HG03196 (cell line): ENCODE measurements around the gene ECE2.

Source experiments
- ATAC-seq: cut with Tn5 transposase; IDR thresholded peaks from one replicate; pipeline ENCODE4 v1.9.1; 2021; ENCODE audit not compliant: unreplicated experiment

The ECE2 gene

GRCh38 chr3:184240384-184241140 lies 35.3 kb upstream of the ECE2 start:
- no peak for ATAC-seq

GRCh38 chr3:184241141-184241446 lies 34.7 kb upstream of the ECE2 start:
- no peak for ATAC-seq

DNA sequence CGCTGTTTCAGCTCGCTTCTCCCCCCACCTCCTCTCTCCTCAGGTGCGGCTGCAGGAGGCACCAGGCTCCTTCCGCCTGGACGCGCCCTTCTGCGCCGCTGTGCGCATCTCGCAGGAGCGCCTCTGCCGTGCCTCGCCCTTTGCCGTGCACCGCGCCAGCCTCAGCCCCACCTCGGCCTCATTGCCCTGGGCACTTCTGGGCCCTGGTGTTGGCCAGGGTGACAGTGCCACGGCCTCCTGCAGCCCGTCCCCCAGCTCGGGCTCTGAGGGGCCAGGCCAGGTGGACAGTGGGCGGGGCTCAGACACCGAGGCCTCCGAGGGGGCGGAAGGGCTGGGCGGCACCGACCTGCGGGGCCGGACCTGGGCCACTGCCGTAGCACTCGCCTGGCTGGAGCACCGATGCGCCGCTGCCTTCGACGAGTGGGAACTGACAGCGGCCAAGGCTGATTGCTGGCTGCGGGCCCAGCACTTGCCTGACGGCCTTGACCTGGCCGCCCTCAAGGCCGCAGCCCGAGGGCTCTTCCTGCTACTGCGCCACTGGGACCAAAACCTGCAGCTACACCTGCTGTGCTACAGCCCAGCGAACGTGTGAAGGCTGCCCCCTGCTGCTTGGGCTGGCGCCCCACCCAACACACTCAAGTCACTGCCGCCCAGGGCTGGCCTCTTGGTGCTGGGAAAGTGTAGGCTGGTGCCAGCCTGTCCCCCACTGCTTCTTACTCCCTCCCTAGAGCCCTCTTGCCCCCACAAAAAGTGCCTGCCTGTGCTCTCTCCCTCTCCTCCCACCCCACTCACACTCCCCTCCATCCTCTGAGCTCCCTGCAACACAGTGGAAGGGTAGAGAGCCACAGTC lies 34.1 kb upstream of the ECE2 start:
- ATAC-seq: no peak

DNA sequence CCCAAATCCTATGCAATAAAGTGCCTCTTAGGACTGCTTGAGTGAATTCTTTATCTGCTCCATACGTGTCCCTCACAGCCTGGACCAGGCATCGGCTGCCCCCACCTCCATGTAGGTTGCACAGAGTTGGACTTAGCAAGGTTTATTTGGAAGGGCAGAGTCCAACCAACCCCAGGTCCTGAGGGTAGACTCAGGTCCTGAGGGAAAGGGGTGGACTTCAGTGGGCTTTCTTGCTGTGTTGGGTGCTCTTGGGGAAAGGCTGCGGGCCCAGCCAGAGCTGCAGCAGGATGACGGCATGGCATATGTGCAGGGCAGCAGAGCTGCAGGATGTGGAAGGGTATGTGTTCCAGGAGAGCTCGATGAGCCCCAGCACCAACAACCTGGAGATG lies 33.5 kb upstream of the ECE2 start:
- ATAC-seq: no peak

DNA sequence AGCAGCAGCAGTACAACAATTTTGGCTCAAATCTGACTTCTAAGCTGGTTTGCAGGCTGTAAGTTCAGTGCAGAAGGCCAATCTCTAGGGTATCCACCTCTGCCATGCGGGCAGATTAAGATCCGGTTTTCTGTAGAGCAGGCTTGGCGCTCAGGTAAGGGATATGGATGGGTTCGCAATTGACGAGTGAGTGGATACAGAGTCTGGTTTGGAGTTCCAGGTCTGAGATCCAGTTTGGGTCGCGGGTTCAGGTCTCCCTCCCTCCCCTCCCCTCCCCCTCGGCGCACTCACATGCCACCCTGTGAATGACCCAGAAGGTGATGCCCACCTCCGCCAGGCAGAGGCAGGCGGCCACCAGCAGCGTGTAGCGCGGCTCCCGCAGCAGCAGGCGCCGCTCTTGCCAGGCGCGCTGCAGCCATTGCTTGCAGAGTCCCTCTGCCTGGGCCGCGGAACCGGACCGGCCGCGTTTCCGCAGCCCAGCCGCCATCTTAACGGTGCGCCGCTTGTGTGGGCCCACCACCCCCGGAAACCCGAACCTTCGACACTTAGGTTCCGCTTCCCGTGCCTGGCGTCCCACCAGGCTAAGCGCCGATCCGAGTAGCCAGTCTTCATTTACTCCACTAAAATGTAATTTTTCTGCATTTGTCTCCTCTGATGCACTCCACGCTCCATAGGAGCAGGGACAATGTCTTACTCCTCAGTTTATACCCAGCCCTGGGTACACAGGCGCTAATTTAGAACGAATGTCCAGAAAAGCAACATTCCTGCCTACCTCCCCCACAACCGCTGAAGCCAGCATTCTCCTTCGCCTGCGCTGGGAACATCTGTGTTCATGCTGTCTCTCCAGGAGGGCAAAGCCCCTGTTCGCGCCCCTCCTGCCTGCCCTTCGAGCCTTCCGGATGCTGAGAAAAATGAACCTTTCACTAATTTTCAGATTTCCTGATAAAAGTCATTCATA lies 27.1 kb upstream of the ECE2 start, which contains the start of gene ALG3:
Gene ALG3, minus strand, starts transcription at position 509 of the 958 bp plus-strand sequence. Its CDS starts 22 bp downstream, at position 487.
- ATAC-seq: peak; percentile 47

DNA sequence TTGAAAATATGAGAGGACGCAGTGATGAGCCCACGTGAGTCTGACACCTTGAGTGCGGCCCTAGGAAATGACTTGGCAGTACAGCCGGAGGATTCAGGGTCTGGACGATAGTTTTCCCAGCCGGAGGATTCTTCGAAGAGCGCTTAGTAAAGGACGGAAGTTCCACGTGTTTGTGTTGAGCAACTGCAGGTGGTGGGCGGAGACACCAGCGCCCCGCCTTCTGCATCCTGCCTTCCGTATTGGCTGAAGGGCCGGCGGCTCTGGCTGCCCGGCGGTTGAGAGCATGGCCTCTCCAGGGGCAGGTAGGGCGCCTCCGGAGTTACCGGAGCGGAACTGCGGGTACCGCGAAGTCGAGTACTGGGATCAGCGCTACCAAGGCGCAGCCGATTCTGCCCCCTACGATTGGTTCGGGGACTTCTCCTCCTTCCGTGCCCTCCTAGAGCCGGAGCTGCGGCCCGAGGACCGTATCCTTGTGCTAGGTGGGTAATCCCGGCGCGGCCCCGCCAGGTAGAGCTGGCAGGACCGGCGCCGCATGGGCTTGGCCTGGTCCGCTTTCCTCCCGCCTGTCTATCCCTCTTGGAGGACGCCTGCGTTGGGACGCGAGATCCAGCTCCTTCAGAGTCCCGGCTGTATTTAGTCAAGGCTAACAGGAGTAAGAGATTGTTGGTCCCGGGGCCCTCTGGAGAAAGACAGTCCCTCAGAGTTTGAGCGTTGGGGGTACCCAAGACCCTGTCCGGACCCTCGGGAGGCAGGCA lies 26.2 kb upstream of the ECE2 start, which contains the start of gene EEF1AKMT4:
Gene EEF1AKMT4, plus strand, starts transcription at position 261 of the 755 bp plus-strand sequence. Its CDS starts 23 bp downstream, at position 284.
- ATAC-seq: peak; percentile 88

- peak; percentile 66 for ATAC-seq
Measured at GRCh38 chr3:184250167-184250828, 25.5 kb upstream of the ECE2 start.

DNA sequence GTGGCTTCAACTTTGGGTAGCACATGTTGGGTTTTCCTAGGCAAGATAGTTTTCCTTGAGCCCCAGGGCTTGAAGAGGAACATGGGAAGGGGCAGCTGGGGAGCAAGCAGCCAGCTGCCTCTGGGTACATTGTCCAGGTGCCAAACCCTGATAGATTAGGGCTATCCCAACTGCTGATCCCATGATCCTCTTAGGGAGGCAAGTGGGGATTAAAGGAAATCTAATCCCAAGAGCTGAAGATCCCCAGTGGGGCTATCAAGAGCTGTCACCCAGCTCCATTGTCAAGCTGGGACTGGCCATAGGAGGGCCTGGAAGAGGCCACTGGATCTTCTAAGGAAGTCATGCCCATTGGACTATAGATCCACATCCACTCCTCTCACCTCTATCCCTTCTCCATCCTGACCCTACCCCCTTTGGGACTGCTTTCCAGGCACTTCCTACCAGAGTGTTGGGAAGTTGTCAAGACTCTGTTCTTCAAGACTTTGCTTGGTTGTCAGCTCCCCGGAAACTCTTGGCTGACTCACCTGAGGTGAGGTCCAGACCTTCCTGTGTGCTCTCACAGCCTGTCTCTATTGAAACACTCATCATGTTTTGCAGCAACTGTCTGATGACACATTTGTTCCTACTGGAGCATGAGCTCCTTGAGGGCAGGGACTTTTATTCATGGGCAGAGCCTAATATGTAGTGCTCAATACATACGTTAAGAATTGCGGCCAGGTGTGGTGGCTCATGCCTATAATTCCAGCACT lies 20.4 kb upstream of the ECE2 start:
- no peak for ATAC-seq

DNA sequence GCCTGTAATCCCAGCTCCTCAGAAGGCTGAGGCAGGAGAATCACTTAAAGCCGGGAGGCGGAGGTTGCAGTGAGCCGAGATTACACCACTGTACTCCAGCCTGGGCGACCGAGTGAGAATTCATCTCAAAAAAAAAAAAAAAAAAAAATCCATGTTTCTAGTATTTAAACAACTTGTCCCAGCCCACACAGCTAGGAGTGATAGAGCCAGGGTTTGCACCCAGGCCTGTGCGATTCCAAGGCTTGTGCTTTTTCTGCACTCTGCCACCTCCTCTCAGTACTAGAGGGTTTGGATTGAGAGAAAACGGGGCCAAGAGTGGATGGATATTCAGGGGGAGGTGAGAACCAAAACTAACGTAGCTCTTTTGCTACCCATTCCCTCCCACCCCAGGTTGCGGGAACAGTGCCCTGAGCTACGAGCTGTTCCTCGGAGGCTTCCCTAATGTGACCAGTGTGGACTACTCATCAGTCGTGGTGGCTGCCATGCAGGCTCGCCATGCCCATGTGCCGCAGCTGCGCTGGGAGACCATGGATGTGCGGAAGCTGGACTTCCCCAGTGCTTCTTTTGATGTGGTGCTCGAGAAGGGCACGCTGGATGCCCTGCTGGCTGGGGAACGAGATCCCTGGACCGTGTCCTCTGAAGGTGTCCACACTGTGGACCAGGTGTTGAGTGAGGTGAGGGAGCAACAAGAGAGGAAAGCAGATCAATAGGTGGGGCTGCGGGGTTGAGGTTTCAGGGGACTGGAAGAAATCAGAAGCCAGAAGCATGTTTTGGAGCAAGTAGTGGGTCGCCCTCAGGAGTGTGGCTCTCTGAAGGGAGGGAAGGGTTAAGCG lies 18.5 kb upstream of the ECE2 start:
- ATAC-seq: no peak

GRCh38 chr3:184258926-184259325 lies 16.9 kb upstream of the ECE2 start:
- ATAC-seq: no peak

- ATAC-seq: no peak
Measured at GRCh38 chr3:184259396-184259877, 16.4 kb upstream of the ECE2 start.

- ATAC-seq: no peak
Measured at GRCh38 chr3:184259878-184260723, 15.7 kb upstream of the ECE2 start.

DNA sequence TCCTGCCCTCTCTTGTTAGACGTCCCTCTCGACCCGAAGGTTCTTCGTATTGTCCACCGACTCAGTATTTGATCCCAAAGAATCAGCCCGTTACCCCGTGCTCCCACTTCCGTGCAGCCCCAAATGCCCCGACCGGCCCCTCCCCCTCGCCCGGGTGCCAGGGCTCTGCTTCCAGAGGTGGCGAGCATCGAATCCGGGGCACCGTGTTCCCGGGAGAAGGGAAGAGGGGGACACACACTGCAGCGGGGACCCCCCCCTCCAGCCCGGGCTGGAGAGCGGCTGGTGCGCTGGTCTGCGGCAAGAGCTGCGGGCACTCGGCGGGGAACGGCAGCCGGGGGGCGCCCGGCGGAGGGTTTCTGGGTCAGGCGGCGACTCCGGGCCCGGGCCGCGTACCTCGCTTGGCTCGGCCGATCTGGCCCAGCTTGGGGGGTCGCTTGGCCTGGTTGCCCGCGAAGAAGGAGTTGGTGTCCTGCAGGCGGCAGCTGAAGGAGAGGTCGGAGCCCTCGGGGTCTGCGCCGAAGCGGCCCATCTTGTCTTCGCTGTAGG lies 15.0 kb upstream of the ECE2 start:
- no peak for ATAC-seq

GRCh38 chr3:184261270-184261853 lies 14.5 kb upstream of the ECE2 start, which contains the start of gene CAMK2N2:
Gene CAMK2N2, minus strand, starts transcription at chr3:184261553. Its CDS starts 268 bp downstream, at chr3:184261285.
- no peak for ATAC-seq

DNA sequence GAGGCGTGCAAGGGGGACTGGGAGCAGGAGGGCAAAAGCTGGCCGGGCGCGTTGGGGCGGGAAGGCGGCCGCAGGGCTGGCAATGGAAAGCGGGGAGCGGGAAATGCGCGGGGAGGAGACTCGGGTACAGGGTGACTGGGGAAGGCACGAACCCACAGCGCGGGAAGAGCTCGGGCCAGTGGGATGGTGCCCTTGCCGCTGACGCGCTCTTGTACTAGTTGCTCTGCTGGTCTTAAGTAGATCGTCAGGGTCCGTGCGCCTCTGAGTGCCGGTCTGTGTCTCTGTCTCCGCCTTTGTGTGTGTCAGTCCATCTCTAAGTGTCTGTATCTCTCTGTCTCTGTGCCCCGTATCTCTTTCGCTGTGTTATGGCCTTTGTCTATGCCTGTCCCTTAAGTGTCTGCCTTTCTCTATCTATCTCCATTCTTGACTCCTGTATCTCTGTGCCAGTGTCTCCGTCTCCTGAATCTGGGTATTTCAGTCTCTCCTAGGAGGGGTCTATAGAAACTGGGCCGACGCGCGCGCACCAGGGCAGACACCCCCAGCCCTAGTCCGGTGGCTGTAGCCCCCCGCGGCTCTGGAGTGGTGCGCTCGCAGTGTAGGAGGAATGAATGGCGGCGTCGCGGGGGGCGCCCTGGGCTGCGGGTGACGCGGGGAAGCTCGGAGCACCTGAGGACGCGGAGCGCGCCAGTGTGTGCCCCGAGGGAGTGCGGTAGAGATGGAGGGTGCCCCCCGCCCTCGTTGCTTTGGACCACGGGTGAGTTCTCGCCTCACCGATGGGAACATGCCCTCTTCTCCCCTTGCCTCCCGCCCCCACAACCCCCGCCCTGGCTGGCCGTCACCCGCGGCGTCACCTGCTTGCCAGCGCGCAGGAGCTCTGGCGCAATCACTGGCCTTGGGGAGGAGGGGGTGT lies 13.7 kb upstream of the ECE2 start:
- no peak for ATAC-seq
